Activated effector memory CD4-positive, alpha-beta T cell treated with anti-CD3 and anti-CD28 coated beads, Interleukin-2, amount 50 U/mL, for 16 hours (primary cell): Measurements from ENCODE around the gene PLCB1.
A peak's percentile ranks its signal among the peaks of the same experiment; 100 is the strongest.
"Not testable (repeated sequence)": the region's sequence is repeated elsewhere in the genome, so short reads cannot be mapped to it uniquely, and the experiment has no call there.

Experiments
- DNase-seq: peaks from one replicate; pipeline ENCODE4 v3.0.0-alpha.2; 2020

Gene PLCB1

DNA sequence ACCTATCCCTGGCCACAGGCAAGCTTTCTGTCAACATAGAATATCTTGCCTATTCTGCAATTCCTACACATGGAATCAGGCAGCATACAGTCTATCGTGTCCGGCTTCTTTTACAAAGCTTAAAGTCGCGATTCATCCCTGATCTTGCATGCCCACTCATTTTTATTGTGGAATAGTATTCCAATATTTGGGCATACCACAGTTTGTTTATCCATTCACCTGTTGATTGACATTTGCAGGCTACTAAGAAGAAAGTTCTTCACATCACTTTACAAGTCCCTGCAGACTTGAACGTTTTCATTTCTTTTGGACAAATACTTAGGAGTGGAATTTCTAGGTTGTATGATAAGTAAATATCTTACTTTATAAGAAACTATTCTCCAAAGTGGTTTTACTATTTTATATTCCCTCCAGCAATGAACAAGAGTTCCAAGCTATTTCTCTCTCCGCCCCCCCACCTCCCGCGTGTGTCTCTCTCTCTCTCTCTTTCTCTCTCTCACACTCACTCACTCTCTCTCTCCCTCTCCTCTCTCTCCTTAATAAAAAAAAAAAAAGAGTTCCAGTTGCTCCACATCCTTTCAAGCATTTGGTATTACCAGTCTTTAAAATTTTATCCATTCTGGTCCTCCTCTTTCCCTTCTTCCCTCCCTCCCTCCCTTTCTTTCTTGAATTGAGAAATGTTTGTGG lies 1.1 kb upstream of the PLCB1 start:
- DNase-seq, result no peak

DNA sequence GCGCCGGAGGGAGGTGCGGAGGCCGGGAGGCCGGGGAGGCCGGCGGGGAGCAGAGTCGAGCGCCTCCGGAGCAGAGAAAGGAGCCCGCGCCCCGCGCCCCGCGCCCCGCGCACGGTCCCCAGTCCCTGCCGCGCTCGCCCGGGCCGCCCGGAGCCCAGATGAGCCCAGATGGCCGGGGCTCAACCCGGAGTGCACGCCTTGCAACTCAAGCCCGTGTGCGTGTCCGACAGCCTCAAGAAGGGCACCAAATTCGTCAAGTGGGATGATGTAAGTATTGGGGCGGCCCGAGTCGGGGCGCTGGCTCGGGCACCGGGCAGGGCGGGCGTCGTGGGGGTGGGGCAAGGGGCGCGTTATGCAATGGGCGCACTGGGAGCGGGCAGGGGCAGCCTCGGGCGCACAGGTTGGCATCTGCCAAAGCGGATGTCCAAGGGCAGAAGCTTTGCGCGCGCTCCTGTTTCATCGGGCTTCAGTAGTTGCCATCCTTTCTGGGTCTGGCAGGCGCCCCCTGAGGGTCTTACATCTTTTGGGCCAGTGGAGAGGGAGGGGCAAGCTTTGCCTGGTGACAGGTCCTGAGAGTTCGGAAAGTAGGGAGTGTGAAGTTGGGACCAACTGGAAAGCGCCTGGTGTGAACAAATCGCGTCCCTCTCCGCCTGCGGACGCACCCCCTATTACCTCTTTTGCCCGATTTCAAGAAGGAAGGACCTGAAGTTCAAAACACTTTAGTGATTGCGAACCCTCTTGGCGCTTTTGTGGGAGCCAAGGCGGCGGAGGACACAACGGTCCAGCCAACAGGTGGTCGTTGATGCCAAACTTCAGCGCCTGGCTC lies 631 bp downstream of the PLCB1 start:
- DNase-seq, result peak; percentile 67

DNA sequence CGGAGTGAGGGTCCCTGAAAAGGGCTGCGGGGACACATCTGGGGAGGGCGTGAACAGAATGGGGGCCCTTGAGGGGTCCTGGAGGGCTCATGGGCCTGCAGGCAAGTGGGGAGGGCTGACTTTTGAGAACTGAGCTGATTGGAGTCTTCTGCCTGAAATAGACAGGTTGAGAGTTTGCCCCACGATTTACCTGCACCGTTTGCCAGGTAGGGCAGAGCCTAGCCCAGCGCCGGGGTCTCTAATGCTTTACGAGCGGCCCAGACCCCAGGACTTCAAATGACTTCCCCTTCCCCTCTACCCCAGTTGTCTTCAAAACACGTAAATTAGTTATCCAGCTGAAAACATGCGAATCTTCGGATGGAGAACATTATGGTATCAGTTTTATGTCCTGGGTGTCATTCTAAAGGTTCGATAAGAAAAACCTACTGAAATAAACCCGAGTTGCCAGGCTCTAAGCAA lies 1.3 kb downstream of the PLCB1 start:
- DNase-seq, result no peak

DNA sequence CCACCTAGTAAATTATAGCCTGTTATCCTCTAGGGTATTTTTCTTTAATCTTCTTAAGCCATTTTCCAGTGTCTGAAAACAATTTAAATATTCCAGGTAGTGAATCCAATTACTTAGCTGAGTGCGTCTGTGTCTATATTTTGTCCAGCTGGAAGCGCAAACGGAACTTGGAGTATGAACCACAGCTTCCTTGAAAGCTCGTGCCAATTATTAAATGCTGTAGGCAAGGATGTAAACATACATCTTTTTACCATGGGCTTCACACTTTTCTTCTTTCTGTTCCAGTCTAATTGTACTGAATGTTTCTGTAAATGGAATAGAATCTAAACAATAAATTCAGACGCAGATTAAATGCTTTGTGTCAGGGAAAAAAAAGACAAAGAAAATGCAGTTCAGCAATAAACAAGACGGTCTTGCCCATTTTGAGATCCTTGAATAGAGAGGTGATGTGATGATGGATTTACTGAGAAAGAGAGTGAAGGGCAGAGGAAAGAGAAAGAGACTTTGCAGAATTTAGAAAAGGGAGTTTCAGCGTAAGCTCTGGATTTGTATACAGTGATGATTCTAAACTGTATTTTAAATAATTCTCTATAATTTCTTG lies 1.9 kb downstream of the PLCB1 start:
- no peak for DNase-seq

DNA sequence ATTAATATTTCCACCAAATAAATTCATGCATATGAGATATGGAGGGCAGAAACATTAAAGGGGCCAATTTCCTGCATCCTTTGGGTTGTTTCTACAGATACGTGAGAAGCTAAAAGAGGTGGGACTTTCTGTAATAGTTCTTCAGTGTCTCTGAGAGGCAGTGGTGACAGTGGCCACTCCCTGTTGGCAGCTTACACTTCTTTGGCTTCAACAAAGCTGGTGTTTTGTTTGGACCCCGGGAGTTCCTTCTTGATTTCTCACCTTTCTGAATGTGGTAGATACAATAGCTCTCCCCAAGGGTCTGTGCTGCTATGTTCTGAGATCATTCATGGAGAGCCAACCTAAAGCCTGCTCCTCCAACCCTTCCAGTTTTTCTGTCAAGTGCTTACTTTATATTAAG lies 7.8 kb downstream of the PLCB1 start:
- no peak for DNase-seq

DNA sequence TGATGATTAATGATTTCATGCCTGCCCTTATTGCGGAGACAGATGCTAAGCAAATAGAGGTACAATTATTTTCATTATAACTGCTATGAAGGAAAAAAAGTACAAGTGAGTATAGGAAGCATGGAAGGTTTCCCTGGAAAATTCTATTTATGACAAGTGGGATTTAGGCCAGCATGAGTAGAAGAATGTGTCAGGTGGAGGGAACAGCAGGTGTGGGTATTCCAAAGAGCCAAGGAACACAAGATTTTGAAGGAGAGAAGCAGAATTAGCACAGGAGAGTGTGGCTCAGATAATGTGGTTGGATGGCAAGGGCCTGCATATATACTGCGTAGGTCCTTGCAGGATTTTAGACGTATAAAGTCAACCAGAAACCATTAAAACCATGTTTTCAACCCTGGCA lies 11.4 kb downstream of the PLCB1 start:
- no peak for DNase-seq

DNA sequence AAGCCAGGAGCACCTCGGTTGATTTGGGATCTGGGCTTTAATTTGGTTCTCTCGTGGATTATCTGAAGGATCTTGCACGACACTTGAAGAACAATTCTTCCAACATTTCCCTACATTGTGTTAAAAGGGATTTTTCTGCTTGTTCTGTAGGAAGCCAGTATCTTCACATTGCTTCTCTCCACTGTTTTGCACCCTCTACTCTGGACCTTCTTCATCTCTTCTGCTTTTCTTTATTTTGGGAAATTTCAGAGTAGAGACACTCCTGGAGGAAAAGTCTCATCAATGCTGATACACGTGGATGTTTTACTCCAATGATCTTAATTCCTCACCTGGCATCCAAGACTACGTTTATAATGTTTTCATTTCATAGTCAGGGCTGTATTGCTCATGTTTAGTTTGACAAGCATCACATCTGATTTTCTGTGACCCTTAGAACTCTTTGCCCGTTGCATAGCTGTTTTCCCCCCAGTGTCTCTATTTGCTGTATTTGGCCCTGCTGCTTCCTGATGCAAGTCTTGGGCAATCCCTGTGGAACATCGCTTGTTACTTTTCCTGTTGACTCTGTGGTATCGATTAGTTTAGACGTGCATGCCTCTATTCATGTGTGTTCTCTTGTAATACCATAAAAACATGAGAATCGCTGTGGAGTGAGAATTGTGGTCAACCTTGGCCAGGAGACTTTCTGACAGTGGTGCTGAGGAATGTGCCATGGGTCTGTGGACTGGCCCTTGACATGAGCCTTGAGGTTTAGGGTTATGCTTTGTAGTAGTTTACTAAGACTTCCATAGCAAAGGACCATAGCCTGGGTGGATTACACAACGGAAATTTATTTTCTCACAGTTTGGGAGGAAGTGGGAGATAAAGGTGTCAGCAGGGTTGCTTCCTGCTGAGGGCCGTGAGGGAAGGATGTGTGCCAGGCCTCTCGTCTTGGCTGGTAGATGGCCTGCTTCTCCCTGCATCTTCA lies 12.5 kb downstream of the PLCB1 start:
- no peak for DNase-seq

DNA sequence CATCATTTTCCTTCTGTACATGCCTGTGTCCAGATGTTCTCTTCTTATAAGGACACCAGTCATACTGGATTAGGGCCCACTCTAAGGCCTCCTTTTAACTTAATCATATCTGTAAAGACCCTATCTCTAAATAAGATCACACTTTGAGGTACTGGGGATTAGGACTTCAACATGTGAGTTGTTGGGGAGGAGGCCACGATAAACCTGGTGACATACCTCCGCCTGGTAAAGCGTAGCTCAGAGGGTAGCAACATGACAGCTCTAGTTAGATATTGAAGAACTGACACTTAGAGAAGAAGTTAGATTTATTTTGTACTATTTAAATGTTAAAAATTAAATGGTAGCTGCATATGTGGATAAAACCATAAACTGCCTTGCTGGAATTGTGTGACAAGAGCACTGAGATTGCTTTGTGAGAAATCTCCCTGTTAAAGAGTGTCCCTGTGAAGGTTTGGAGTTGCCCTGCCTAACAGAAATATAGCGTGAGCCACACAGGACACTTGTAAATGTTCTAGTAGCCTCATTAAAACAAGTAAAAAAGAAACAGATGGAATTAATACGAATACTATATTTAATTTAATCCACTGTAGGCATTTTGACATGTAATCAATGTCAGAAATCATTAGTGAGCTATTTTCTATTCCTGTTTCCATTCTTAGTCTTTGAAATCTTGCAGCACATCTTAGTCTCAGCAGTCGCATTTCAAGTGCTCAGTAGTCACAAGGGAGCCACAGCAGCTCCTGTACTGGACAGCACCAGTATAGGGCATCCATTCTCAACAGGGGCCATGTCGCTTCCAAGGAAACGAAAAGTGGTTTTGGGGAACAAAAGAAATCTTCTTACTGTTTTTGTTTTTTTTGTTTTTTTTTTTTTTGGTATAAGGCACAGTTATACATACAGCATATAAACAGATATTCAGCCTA lies 13.4 kb downstream of the PLCB1 start:
- no peak for DNase-seq

DNA sequence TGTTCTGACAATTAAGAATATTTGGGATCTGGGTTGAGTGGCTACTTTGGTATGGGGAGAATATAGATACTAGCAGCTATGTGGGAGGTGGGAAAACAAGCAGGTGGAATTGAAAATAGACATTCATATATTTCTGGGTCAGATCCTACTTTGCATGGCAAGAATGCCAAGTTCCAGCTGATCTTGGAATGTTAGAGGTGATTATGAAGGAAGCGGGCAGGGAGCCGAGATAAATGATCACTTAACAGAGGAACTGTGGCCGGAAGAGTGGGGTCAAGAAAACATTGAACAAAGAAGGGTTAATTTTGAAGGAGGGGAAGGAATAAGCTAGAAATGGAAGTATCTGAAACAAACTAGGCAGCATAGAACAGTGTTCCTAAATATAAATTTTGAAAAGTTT lies 15.4 kb downstream of the PLCB1 start:
- DNase-seq, result no peak

DNA sequence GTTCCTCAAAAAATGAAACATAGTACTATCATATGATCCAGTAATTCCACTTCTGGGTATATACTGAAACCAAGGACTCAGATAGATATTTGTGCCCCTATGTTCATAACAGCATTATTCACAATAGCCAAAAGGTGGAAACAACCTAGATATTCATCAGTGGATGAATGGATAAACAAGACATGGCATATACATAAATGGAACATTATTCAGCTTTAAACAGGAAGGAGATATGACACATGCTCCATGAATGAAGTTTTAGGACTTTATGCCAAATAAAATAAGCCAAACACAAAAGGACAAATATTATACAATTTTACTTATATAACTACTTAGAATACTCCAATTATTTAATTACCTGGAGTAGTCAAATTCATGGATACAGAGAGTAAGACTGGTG lies 16.4 kb downstream of the PLCB1 start:
- no peak for DNase-seq

DNA sequence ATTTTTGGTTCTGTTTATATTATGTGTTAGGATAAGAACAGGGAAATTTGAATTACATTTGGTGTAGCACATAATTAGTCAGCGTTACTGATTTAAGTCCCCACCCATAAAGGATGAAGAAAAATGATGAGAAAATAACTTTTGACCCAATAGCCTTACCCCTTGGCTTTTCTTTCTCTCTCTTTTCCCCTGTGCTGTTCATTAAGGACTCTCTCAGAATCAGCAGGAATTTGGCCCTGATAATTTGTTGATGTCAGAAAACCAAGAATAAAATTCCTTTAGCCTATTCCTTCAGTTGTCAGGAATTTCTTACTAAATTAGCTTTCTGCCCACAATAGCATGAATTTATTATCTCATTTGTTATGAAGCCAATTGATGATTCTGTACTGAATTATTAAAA lies 18.5 kb downstream of the PLCB1 start:
- DNase-seq, result no peak

DNA sequence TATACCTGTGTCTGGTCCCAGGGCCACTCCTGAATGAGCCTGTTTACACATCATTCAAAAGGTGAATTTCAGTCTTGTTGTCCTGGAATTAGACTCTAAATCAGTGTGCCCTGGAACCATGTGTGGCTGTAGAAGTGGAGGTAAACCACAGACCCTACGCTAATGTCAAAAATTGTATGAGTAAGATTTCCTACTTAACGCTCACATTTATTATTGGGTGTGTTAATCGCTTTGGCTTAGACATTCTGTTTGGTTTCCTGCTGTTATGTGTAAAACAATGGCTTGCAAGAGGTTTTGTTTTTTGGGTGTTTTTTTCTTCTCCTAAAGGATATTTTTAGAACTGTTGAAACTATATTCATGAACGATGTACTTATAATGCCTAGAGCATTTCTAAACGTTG lies 19.3 kb downstream of the PLCB1 start:
- no peak for DNase-seq

DNA sequence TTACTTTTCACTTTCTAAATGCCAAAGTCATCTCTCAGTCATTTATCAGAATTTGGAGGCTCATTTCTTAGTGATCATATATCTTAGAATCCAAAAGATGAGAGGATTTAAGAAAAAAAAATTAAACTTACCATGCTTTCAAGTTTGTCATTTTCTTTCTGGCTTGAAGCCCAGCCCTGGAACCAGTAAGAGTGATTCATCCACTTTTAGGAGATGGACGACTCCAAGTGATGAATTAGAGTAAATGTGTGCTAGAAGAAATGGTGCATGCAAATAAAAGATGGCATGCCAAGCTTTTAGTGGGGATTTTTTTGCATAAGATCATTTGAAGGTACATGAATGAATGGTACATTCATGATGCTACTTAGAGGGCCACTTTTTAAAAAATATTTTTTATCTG lies 20.1 kb downstream of the PLCB1 start:
- no peak for DNase-seq

DNA sequence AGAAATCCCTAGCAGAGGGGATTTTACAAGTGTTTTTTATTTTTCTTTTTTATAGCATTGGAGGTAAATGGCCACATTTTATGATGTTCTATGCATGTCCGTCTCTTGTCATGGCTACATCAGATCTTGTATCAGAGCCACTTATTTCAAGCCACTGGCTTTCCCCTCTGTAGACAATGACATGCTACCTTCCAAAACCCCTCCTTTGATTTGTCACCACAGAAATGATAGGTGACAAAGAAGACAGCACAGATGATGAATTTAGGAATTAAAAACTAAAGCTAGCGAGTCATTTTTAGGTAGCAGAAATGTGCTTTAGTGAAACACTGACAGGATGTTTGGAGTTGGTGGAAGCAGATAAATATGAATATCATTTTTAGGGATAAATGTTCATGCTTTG lies 20.8 kb downstream of the PLCB1 start:
- no peak for DNase-seq

DNA sequence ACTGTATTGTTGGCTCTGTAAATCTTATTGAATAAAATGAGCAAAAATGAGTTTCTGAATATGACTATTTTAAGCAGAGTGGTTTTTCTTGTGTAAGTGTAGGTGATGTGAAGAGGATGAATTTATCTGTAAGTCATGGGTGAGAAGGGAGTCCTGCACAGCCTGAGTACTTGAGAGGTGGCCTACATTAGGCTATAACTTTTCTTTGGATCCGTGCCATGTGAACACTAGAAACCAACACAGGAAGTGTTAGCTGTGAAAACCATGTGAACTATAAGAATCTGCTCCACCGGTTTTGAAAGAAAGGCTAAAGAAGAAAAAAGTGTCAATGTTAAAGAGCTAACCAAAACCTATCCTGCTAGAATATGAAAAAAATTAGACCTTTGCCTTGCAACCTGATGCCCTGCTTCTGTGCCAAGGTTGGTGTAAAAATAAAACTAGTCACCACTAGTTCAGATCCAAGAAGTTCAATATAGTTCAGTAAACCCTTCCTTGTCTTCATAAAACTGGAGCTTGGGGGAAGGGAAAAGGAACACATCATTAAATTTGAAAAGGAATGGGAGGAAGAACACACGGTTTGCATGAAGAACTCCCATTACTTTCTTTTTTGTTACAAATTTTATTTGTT lies 21.3 kb downstream of the PLCB1 start:
- DNase-seq, result no peak

DNA sequence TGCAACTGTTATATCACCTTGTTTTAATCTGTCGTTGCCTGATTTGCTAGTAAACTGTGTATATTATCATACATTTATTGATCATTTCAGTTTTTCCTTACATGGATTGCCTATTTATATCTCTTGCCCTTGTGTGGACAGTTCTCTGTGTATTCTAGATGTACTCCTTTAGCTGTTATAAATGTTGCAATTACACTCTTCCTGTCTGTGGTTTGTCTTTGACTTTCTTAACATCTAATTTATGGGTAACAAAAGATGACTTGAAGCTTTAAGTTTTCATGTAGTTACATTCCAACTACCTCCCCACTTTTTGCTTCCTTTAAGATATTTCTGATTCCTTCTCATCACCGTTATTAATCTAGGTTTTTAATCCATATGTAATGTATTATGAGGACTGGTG lies 22.6 kb downstream of the PLCB1 start:
- DNase-seq, result no peak

DNA sequence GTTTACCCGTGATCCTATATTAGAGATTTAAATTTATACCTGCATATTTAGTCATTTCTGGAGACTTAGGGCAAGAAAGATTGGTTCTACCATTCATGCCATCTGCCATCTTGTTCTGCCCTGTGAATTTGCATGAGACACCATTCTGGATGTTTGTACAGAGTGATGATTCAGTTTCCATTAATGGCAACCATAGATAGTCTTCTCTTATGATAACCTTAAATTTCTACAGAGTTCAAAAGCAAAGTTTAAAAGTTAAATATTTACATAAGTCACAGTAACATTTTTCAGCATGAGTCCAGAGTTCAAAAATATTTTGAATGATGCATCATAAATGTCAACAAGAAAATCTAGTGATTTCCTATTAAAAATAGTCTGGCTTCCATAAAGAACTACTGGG lies 23.2 kb downstream of the PLCB1 start:
- DNase-seq, result no peak

DNA sequence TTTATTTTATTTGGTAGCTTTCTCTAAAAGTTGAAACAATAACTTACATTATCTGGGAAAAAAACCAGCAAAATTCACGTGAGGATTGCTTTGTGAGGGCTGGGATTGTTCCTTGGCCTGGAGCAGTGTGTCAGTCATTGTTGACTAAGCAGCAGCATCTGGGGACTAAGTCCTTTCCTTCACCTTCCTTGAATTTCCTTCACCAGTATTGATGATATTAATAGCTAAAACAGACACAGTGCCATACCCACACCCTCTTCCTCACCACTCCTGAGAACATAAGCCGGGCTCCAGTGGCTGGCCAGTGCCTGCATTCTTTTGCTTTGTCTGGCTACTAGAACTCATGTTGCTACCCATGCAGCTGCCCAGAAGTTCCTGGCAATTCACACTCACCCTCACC lies 23.7 kb downstream of the PLCB1 start:
- no peak for DNase-seq

DNA sequence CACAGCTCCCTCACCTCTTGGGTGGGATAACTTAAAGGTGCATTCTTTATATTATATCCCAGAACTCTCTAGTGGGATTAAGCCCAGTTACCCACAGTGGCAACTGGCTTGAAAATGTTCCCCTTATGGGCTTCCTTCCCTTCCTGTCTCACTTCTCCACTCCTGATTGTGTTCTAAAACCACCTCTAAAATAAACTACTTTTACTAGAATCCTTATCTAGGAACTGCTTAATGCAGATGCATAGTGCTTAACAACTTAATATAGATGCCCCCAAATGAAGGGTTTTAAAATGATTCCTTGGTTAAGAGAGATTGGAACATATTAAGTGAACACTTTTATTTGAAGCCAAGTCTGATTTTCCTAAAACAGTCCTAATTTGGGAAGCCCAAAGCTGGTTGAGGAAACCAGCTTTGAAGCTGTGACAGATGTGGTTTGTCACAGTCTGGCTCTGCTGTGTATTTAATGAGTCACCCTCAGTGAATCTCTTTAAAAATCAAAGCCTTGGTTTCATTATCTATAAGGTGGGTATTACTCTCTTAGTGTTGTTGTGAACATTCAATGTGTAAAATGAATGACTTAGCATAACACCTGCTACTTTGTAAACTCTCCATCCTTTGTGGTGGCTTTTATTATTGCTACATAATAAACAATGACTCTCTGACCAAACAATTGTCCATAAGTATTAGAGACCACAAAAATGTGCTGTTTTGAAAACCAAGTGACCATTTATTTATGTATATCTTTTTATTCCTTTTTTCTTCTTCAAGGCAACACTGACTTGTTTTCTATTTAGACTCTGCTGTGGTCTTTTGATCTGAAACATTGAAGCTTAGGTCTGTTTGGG lies 24.4 kb downstream of the PLCB1 start:
- no peak for DNase-seq

DNA sequence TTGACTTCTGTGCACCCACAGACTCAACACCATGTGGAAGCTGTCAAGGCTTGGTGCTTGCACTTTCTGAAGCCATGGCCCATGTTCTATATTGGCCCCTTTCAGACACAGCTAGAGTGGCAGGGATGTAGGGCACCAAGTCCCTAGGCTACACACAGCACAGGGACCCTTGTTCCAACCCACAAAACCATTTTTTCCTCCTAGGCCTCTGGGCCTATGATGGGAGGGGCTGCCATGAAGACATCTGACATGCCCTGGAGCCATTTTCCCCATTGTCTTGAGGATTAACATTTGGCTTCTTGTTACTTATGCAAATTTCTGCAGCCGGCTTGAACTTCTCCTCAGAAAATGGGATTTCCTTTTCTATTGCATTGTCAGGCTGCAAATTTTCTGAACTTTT lies 27.2 kb downstream of the PLCB1 start:
- DNase-seq, result not testable (repeated sequence)
